Activated naive CD8-positive, alpha-beta T cell treated with anti-CD3 and anti-CD28 coated beads, Interleukin-2, amount 50 U/mL, for 24 hours (primary cell): Measurements from ENCODE around the gene MAN1B1.
A peak's percentile ranks its signal among the peaks of the same experiment; 100 is the strongest.

Source experiments
- ATAC-seq: fragments of 150-1000 bp; cut with Tn5 transposase; one replicate; pipeline ENCODE4 v1.10.0; 2021
- DNase-seq: peaks from one replicate; pipeline ENCODE4 v3.0.0; 2021
- H3K27ac Mint-ChIP-seq: one replicate; pipeline ENCODE4 v1.8.0; 2021; ENCODE audit warnings: mild to moderate bottlenecking, mixed read lengths
- H3K27me3 Mint-ChIP-seq: one replicate; pipeline ENCODE4 v1.8.0; 2021; ENCODE audit warnings: mixed read lengths
- H3K36me3 Mint-ChIP-seq: one replicate; pipeline ENCODE4 v1.8.0; 2021; ENCODE audit warnings: low read depth, mixed read lengths
- H3K4me1 Mint-ChIP-seq: one replicate; pipeline ENCODE4 v1.8.0; 2021; ENCODE audit warnings: mixed read lengths
- H3K4me3 Mint-ChIP-seq: one replicate; pipeline ENCODE4 v1.8.0; 2021; ENCODE audit warnings: mild to moderate bottlenecking, moderate library complexity, mixed read lengths
- H3K9me3 Mint-ChIP-seq: one replicate; pipeline ENCODE4 v1.8.0; 2021; ENCODE audit warnings: mixed read lengths

Gene MAN1B1

GRCh38 chr9:137086531-137087408 is at the start of gene MAN1B1:
Gene MAN1B1, plus strand, starts transcription at chr9:137086985. Its CDS starts 15 bp downstream, at chr9:137087000.
- H3K36me3 Mint-ChIP-seq: peaks cover 2% of the 10 kb centered on the region
- peak within 1 kb of the TSS; percentile 88 for H3K4me3 Mint-ChIP-seq
- peak within 1 kb of the TSS; percentile 95 for H3K27ac Mint-ChIP-seq
- H3K27me3 Mint-ChIP-seq: no peaks in the 10 kb centered on the region
- ATAC-seq (peak; percentile 84), DNase-seq (peak; percentile 100)
- peaks cover 45% of the 10 kb centered on the region for H3K4me1 Mint-ChIP-seq
- no peaks in the 10 kb centered on the region for H3K9me3 Mint-ChIP-seq

- no peaks in the 10 kb centered on the region for H3K9me3 Mint-ChIP-seq
- no peak for ATAC-seq
- peaks cover 22% of the 10 kb centered on the region for H3K4me1 Mint-ChIP-seq
- H3K36me3 Mint-ChIP-seq: no peaks in the 10 kb centered on the region
- DNase-seq: no peak
- no peak overlapping the region for H3K27ac Mint-ChIP-seq
- H3K27me3 Mint-ChIP-seq: peaks cover 2% of the 10 kb centered on the region
- no peak overlapping the region for H3K4me3 Mint-ChIP-seq
Measured at GRCh38 chr9:137037035-137037434, 49.8 kb upstream of the MAN1B1 start.

DNA sequence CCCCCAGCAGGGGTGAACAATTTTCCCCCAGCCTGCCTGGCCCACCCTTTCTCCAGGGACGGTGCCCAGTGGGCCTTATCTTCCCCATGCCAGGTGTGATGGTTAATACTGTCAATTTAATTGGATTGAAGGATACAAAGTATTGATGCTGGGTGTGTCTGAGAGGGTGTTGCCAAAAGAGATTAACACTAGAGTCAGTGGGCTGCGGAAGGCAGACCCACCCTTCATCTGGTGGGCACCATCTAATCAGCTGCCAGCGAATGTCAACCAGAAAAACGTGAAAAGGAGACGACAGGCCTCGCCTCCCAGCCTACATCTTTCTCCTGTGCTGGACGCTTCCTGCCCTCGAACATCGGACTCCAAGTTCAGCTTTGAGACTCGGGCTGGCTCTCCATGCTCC is 49.3 kb upstream of the MAN1B1 start:
- ATAC-seq (no peak), DNase-seq (no peak)
- no peaks in the 10 kb centered on the region for H3K9me3 Mint-ChIP-seq
- peaks cover 2% of the 10 kb centered on the region for H3K27me3 Mint-ChIP-seq
- peaks cover 20% of the 10 kb centered on the region for H3K4me1 Mint-ChIP-seq
- H3K4me3 Mint-ChIP-seq: no peak overlapping the region
- H3K27ac Mint-ChIP-seq: no peak overlapping the region
- H3K36me3 Mint-ChIP-seq: no peaks in the 10 kb centered on the region

DNA sequence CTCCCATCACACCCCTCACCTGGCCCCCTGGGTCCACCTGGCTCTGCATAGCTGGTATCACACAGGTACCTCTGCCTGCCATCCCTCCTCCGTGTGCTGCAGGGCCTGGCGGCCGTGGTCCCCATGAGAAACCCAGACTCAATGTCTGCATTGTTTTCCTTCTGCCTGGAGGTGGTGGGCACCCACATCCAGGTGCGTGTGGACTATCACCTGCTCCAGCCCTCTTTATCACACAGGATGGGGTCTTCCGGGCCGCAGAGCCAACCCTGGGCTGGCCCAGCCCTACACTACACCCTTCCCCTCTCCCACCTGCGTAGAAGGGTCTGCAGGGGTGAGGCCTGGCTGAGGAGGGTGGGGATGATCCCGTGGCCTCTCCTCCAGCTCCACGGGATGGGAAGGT is 47.9 kb upstream of the MAN1B1 start:
- Mint-ChIP-seq H3K36me3 (no peaks in the 10 kb centered on the region), H3K27ac (no peak overlapping the region), H3K4me3 (no peak overlapping the region), H3K9me3 (no peaks in the 10 kb centered on the region), H3K27me3 (peaks cover 7% of the 10 kb centered on the region), H3K4me1 (peaks cover 13% of the 10 kb centered on the region)
- no peak for DNase-seq
- ATAC-seq: no peak

DNA sequence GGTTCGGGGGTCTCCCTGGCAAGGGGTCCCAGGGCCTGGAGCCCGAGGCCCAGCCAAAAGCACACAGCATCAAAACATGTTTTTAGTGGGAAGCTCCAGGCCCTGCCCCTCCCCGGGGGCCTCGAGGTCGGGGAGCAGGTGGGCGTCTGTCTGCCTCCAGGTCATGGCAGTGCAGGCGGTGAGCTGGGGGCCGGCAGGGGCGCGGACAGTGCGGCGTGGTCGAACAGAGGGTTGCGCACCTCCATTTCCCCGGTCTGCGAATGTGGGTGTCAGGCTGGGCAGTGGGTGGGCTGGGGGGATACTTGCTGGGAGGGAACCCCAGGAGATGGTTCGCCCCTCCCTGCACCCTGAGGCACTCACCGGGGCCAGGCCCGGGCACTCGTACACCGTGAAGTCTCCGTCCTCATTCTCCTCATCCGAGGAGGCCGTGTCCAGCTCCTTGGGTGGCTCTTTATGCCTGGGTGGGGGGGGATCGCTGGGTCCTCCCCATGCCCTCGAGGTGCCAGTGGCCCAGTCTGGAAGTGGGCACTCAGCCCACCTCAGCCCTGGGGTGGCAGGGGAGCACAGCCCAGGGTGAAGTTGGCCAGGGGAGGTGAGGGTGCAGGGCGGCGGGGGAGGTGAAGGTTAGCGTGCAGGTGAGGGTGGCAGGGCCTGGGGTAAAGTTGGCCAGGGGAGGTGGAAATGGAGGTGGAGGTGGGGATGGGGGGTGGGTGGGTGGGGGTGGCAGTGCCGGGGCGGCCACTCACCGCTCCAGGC is 47.0 kb upstream of the MAN1B1 start:
- no peak overlapping the region for H3K27ac Mint-ChIP-seq
- H3K27me3 Mint-ChIP-seq: peaks cover 14% of the 10 kb centered on the region
- DNase-seq: no peak
- H3K4me3 Mint-ChIP-seq: no peak overlapping the region
- H3K4me1 Mint-ChIP-seq: peaks cover 17% of the 10 kb centered on the region
- no peak for ATAC-seq
- H3K9me3 Mint-ChIP-seq: no peaks in the 10 kb centered on the region
- no peaks in the 10 kb centered on the region for H3K36me3 Mint-ChIP-seq

DNA sequence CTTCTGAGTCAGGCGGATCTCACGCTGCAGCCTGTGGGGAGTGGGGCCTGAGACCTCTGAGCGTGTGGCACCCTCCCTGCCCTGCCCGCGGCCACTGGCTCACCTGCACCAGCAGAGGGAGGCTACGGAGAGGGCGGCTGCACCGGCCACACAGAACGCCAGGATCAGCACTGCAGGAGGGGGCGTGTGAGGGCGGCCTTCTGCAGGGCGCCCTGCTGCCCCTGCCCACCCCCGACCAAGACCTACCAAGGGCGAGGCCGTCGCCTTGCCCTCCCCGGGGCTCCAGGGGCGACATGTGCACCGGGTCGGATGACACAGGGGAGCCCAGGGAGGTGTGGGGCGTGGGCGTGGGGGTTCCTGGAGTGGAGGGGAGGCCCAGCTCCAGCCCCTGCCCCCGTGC is 46.2 kb upstream of the MAN1B1 start:
- DNase-seq: no peak
- ATAC-seq: no peak
- no peak overlapping the region for H3K4me3 Mint-ChIP-seq
- H3K9me3 Mint-ChIP-seq: no peaks in the 10 kb centered on the region
- peaks cover 19% of the 10 kb centered on the region for H3K27me3 Mint-ChIP-seq
- no peaks in the 10 kb centered on the region for H3K36me3 Mint-ChIP-seq
- H3K27ac Mint-ChIP-seq: no peak overlapping the region
- peaks cover 16% of the 10 kb centered on the region for H3K4me1 Mint-ChIP-seq

DNA sequence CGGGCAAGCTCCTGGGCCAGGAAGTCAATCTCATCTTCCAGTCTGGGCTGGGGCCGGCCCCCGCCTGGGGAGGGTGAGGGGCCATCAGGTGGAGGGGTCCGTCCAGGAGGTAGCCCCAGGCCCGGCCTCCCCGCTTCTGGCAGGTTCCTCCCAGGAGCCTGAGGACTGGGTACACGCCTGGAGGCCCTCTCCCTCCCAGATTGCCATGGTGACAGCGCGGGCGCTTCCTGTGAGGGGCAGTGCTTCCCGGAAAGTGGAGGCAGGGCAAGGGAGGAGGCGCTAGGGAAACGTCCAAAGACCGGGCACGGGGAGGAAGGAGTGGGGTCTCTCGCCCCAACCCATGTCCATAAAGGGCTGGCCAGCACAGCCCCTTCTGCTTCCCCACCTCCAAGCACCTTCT is 45.7 kb upstream of the MAN1B1 start:
- H3K27me3 Mint-ChIP-seq: peaks cover 19% of the 10 kb centered on the region
- no peaks in the 10 kb centered on the region for H3K36me3 Mint-ChIP-seq
- H3K4me3 Mint-ChIP-seq: no peak overlapping the region
- DNase-seq: no peak
- H3K4me1 Mint-ChIP-seq: peaks cover 16% of the 10 kb centered on the region
- no peak overlapping the region for H3K27ac Mint-ChIP-seq
- H3K9me3 Mint-ChIP-seq: no peaks in the 10 kb centered on the region
- no peak for ATAC-seq

- ATAC-seq: no peak
- no peaks in the 10 kb centered on the region for H3K36me3 Mint-ChIP-seq
- peaks cover 34% of the 10 kb centered on the region for H3K27me3 Mint-ChIP-seq
- H3K4me3 Mint-ChIP-seq: no peak overlapping the region
- H3K27ac Mint-ChIP-seq: no peak overlapping the region
- peaks cover 20% of the 10 kb centered on the region for H3K4me1 Mint-ChIP-seq
- H3K9me3 Mint-ChIP-seq: no peaks in the 10 kb centered on the region
- DNase-seq: no peak
Measured at GRCh38 chr9:137042751-137043727, 43.7 kb upstream of the MAN1B1 start.

- Mint-ChIP-seq H3K27me3 (peaks cover 36% of the 10 kb centered on the region), H3K36me3 (no peaks in the 10 kb centered on the region), H3K27ac (no peak overlapping the region), H3K9me3 (no peaks in the 10 kb centered on the region), H3K4me3 (no peak overlapping the region), H3K4me1 (peaks cover 20% of the 10 kb centered on the region)
- no peak for ATAC-seq
- DNase-seq: no peak
Measured at GRCh38 chr9:137044037-137044436, 42.7 kb upstream of the MAN1B1 start.

DNA sequence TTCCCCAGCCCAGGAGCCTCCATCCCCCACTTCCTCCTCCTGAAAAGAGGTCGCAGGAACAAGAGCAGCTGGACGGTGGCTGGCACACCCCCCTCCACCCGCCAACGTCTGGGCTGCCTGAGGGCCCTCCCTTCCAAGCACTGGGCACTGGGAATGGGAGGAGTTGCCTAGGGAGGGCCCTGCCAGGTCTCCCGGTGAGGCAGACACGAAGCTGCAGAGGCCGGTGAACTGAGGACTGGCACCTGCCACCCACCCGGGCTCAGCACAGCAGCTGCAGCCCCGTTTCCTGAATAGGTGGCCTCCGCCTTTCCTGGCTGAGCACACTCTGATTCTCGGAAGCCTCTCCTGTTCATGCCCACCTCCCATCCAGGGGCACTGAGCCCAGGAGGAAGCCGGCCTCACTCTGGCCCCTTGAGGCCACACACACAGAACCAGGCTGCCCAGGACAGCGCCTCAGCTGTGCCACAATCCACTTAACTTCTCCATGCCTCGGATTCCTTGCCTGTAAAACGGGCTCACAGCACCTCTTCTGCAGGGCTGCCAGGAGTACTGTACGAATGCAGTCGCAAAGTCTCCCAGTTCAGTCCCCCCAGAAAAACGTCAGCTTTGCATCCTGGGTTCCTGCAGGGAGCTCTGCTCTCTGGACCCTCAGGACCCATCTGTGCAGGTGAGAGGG is 42.1 kb upstream of the MAN1B1 start:
- Mint-ChIP-seq H3K36me3 (no peaks in the 10 kb centered on the region), H3K9me3 (no peaks in the 10 kb centered on the region), H3K4me3 (peak overlapping the region; percentile 49), H3K27me3 (peaks cover 39% of the 10 kb centered on the region), H3K27ac (no peak overlapping the region), H3K4me1 (peaks cover 20% of the 10 kb centered on the region)
- no peak for ATAC-seq
- no peak for DNase-seq

GRCh38 chr9:137045294-137046087 is 41.3 kb upstream of the MAN1B1 start:
- DNase-seq (peak; percentile 32), ATAC-seq (no peak)
- Mint-ChIP-seq H3K27me3 (peaks cover 45% of the 10 kb centered on the region), H3K27ac (no peak overlapping the region), H3K4me1 (peaks cover 20% of the 10 kb centered on the region), H3K4me3 (peak overlapping the region; percentile 49), H3K9me3 (no peaks in the 10 kb centered on the region), H3K36me3 (no peaks in the 10 kb centered on the region)

DNA sequence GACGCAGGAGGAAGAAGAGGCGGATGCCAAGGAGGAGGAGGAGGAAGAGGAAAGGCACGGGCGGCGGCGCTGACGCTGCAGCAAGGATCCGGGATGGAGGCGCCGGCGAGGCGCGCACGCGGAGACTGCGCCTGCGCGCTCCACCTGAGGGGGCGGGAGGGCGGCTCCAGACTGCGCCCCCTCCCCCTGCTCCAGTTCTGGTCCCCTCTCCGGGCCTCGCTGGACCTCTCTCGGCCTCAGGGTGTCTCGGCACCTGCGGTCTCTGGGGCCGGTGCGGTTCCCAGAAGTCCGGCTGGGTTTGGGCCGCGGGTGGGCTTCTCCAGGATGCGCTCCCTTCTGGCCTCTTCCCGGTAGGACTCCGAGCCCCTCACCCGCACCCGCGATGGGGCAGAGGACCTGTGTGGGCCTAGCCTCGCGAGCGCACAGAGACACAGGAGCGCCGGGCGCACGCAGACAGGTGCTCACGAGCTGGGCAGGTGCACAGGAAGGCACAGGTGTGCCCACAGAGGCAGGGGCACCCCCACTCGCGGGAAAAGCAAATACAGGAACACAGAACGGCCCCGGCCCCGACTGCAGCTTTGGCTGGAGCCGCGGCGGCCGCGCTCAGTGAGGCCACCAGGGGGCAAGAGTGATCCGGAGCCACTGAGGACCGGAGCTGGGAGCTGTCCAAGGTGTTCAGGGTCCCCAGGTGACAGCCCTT is 40.5 kb upstream of the MAN1B1 start, which contains the start of gene NPDC1:
Gene NPDC1, minus strand, starts transcription at position 90 of the 700 bp plus-strand sequence. CDS start 188 bp downstream, outside the sequence.
- Mint-ChIP-seq H3K36me3 (no peaks in the 10 kb centered on the region), H3K27me3 (peaks cover 52% of the 10 kb centered on the region), H3K4me3 (peak within 1 kb of the TSS; percentile 49), H3K27ac (no peak within 1 kb of the TSS), H3K9me3 (no peaks in the 10 kb centered on the region), H3K4me1 (peaks cover 20% of the 10 kb centered on the region)
- ATAC-seq (peak; percentile 72), DNase-seq (peak; percentile 91)
